ENCODE results near the gene BBS9. TPM values are rescaled to one million over a fixed set of nuclear protein-coding genes. Genes with fewer than 3 reads are reported as not detected.

BBS9 gene
- total and polyA plus RNA-seq, 8 donors: 2.6 to 10.8 (median 6.0) TPM

DNA sequence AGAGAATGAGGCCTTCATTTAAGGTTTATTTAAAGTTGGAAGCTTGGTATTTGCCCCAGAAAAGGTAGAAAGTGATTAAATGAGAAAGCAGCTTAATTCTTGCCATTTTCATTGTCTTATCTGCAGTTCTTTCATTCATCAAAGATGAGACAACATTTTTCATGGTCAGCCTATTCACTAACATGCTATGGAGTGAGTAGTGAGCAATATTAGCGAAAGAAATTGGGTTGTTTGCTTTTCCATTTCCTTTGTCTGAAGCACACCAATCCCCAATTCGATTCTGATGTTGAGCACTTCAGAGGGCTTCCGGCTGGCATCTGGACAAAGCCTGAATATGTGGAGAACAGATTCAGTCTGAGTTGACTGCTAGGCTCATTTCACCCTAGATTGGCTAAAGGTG lies 317.2 kb downstream of the BBS9 start:
- ATAC-seq (no peak), DNase-seq (no peak), FAIRE-seq (no peak)
- Histone ChIP-seq H3K9me3 (no peaks in the 10 kb centered on the region), H3K4me3 (no peak overlapping the region), H3K4me1 (no peaks in the 10 kb centered on the region), H3K27ac (no peak overlapping the region), H3K36me3 (no peaks in the 10 kb centered on the region), H3K27me3 (no peaks in the 10 kb centered on the region)
- intact Hi-C loops (cut with DNase I): no loop called here
- TF ChIP-seq, protein P1, sequence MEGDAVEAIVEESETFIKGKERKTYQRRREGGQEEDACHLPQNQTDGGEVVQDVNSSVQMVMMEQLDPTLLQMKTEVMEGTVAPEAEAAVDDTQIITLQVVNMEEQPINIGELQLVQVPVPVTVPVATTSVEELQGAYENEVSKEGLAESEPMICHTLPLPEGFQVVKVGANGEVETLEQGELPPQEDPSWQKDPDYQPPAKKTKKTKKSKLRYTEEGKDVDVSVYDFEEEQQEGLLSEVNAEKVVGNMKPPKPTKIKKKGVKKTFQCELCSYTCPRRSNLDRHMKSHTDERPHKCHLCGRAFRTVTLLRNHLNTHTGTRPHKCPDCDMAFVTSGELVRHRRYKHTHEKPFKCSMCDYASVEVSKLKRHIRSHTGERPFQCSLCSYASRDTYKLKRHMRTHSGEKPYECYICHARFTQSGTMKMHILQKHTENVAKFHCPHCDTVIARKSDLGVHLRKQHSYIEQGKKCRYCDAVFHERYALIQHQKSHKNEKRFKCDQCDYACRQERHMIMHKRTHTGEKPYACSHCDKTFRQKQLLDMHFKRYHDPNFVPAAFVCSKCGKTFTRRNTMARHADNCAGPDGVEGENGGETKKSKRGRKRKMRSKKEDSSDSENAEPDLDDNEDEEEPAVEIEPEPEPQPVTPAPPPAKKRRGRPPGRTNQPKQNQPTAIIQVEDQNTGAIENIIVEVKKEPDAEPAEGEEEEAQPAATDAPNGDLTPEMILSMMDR (IDR thresholded peaks at IDR 0.05): no peak
- 71 to 77% methylated on average over 3 of the region's 3 CpGs for WGBS, 2 donors

DNA sequence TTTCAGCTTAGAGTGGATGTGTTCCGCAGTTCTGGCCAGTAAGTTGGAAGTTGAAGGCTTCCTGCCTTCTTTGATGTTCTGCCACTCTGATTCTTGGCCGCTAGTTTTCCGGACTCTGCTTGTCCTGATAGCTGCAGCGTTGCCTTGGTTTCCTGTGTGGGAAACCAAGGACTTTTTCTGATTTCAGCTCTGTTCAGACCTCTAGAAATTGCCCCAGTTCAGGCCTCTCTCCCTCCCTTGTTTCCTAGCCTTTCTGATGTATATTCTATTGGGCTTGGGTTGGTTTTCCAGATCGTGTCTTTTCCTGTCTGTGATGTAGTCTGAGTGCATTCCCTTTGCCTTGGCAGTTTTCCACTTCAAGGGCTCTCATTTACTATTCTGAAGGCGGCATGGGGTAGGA lies 318.7 kb downstream of the BBS9 start:
- DNase-seq: no peak
- ATAC-seq: no peak
- no peak for FAIRE-seq
- Histone ChIP-seq H3K27ac (no peak overlapping the region), H3K27me3 (no peaks in the 10 kb centered on the region), H3K4me1 (no peaks in the 10 kb centered on the region), H3K36me3 (no peaks in the 10 kb centered on the region), H3K4me3 (no peak overlapping the region), H3K9me3 (no peaks in the 10 kb centered on the region)
- intact Hi-C loops (cut with DNase I): no loop called here
- TF ChIP-seq, protein P1 (IDR thresholded peaks at IDR 0.05): no peak
- 70 to 75% methylated on average over 6 of the region's 6 CpGs for WGBS, 2 donors

DNA sequence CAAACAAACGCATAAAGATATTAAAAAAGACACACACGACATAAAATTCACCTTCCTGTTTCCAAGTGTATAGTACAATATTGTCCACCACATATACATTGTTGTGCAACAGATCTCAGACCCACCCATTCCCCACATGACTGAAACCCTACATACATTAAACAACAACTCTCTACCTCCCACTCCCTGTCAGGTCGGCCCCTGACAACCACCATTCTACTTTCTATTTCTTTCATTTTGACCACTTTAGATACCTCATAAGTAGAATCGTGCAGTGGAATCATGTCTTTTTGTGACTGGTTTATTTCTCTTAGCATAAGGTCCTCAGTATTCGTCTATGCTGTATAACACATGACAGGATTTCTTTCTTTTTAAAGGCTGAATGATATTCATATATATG lies 320.5 kb downstream of the BBS9 start:
- no peak for FAIRE-seq
- intact Hi-C loops (cut with DNase I): no loop called here

DNA sequence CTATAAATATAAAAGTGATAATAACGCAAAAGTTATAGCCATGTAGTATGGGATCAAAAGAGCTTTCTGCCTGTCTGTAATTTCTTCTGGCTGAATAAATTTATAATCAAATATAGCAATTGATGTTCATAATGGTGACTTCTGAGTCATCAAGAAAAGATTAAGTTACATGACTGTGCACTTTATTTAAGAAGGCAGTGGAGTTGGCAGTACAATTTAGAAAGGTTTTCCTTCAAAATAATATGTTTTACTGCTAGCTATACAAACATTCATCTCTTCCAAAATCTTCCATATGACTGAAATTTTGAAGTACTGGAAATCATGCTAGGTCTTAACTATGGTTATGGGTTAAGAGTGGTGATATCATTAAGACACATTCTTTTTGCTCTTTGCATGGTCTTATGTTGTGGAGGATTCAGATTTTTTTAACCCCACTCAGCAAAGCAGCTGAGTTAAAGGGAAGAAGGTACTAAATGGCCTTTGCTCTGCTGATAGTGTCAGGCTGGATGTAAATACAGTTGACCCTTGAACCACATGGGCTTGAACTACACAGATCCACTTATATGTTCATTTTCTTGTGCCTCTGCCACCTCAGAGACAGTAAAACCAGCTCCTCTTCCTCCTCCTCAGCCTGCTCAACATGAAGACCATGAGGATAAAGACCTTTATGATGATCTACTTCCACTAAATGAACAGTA lies 323.6 kb downstream of the BBS9 start:
- FAIRE-seq (no peak), ATAC-seq (no peak)

More for the DNA sequence above, 320.5 kb downstream of the BBS9 start:
- DNase-seq: no peak
- WGBS, 2 donors: 83 to 91% methylated on average over 5 of the region's 5 CpGs
- TF ChIP-seq, protein P1 (IDR thresholded peaks at IDR 0.05): no peak
- H3K36me3 ChIP-seq: no peaks in the 10 kb centered on the region
- H3K27ac ChIP-seq: no peak overlapping the region
- H3K4me1 ChIP-seq: no peaks in the 10 kb centered on the region
- H3K27me3 ChIP-seq: no peaks in the 10 kb centered on the region
- H3K4me3 ChIP-seq: no peak overlapping the region
- H3K9me3 ChIP-seq: no peaks in the 10 kb centered on the region
- no peak for ATAC-seq

DNA sequence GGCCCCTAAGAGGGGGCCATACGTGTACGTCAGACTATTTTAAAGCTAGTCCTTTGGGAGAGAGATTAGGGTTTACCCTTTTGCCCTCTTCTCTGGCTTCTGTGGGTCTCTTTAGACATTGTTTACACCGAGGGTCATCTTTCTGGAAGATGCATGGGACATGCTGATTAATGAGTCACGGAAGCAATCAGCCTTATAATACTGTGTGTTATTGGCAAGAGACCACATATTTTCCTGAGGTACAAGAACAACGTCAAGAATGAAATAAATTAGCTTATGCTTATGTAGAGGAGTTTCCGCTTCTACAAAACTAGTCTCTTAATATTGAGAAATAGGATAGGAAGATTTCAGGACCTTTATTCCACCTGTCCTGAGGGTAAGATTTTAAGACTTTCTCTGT lies 327.7 kb downstream of the BBS9 start:
- DNase-seq (no peak), ATAC-seq (no peak), FAIRE-seq (no peak)
- Histone ChIP-seq H3K36me3 (no peaks in the 10 kb centered on the region), H3K9me3 (no peaks in the 10 kb centered on the region), H3K27me3 (no peaks in the 10 kb centered on the region), H3K4me3 (no peak overlapping the region), H3K27ac (no peak overlapping the region), H3K4me1 (no peaks in the 10 kb centered on the region)
- TF ChIP-seq, protein P1 (IDR thresholded peaks at IDR 0.05): no peak
- WGBS, 2 donors: 79 to 80% methylated on average over 6 of the region's 6 CpGs
- intact Hi-C loops (cut with DNase I): no loop called here

More for the DNA sequence above, 323.6 kb downstream of the BBS9 start:
- H3K4me3 ChIP-seq: no peak overlapping the region
- TF ChIP-seq, protein P1 (IDR thresholded peaks at IDR 0.05): no peak
- intact Hi-C loops (cut with DNase I): no loop called here
- 96 to 100% methylated on average over 1 of the region's 1 CpG for WGBS, 2 donors
- H3K4me1 ChIP-seq: no peaks in the 10 kb centered on the region
- no peaks in the 10 kb centered on the region for H3K36me3 ChIP-seq
- no peak for DNase-seq
- no peak overlapping the region for H3K27ac ChIP-seq
- no peaks in the 10 kb centered on the region for H3K9me3 ChIP-seq
- no peaks in the 10 kb centered on the region for H3K27me3 ChIP-seq

Measured in pancreas (tissue), 10 donors.